H9 (cell line): ENCODE data around the gene ITGB3. TPM values are rescaled to one million over a fixed set of nuclear protein-coding genes. Genes with fewer than 3 reads are reported as not detected.

Source experiments
- DNase-seq: peaks from one replicate; pipeline ENCODE4 v3.0.0-alpha.2; 2017
- H2AFZ ChIP-seq: one replicate; pipeline ENCODE4 v1.6.1; 2013; ENCODE audit warnings: mild to moderate bottlenecking, low read length, control low read depth, moderate library complexity
- H2AK5ac ChIP-seq: 2 replicates; pipeline ENCODE4 v1.6.1; 2013; ENCODE audit warnings: low read length, control low read depth, mixed read lengths; ENCODE audit not compliant: insufficient read length
- H2BK120ac ChIP-seq: one replicate; pipeline ENCODE4 v1.6.1; 2013; ENCODE audit warnings: low read depth, mild to moderate bottlenecking, low read length, control low read depth, inconsistent platforms; ENCODE audit not compliant: poor library complexity, severe bottlenecking
- H2BK12ac ChIP-seq: 2 replicates; pipeline ENCODE4 v1.6.1; 2013; ENCODE audit warnings: low read length, control low read depth, mixed read lengths, low read depth; ENCODE audit not compliant: insufficient read length
- H2BK15ac ChIP-seq: 2 replicates; pipeline ENCODE4 v1.6.1; 2013; ENCODE audit warnings: low read depth, low read length, control low read depth
- H2BK20ac ChIP-seq: one replicate; pipeline ENCODE4 v1.6.1; 2013; ENCODE audit warnings: low read depth, mild to moderate bottlenecking, low read length, control low read depth, inconsistent platforms; ENCODE audit not compliant: poor library complexity, severe bottlenecking
- H2BK5ac ChIP-seq: 2 replicates; pipeline ENCODE4 v1.6.1; 2013; ENCODE audit warnings: low read length, control low read depth, mixed read lengths; ENCODE audit not compliant: insufficient read length
- H3K14ac ChIP-seq: 2 replicates; pipeline ENCODE4 v1.6.1; 2013; ENCODE audit warnings: low read length, control low read depth; ENCODE audit not compliant: insufficient read depth
- H3K18ac ChIP-seq: 2 replicates; pipeline ENCODE4 v1.6.1; 2013; ENCODE audit warnings: low read depth, mild to moderate bottlenecking, mixed read lengths, low read length, control low read depth; ENCODE audit not compliant: insufficient read length
- H3K23ac ChIP-seq: 2 replicates; pipeline ENCODE4 v1.6.1; 2013; ENCODE audit warnings: low read length, control low read depth, mixed read lengths, low read depth; ENCODE audit not compliant: insufficient read length
- H3K23me2 ChIP-seq: 2 replicates; pipeline ENCODE4 v1.6.1; 2013; ENCODE audit warnings: low read depth, mild to moderate bottlenecking, mixed read lengths, low read length, control low read depth; ENCODE audit not compliant: insufficient read length, poor library complexity, severe bottlenecking
- H3K27ac ChIP-seq: 2 replicates; pipeline ENCODE4 v1.5.1; 2013; ENCODE audit warnings: low read length, control low read depth, mixed read lengths, low read depth; ENCODE audit not compliant: insufficient read length
- H3K27me3 ChIP-seq: 2 replicates; pipeline ENCODE4 v1.6.1; 2013; ENCODE audit warnings: low read length, control low read depth, inconsistent platforms; ENCODE audit not compliant: insufficient read depth
- H3K4ac ChIP-seq: 2 replicates; pipeline ENCODE4 v1.6.1; 2013; ENCODE audit warnings: low read depth, mild to moderate bottlenecking, control low read depth, inconsistent platforms, low read length, moderate library complexity
- H3K4me1 ChIP-seq: 2 replicates; pipeline ENCODE4 v1.6.1; 2013; ENCODE audit warnings: low read length, control low read depth, inconsistent platforms; ENCODE audit not compliant: insufficient read depth
- H3K4me2 ChIP-seq: 2 replicates; pipeline ENCODE4 v1.6.1; 2013; ENCODE audit warnings: low read length, control low read depth, mixed read lengths; ENCODE audit not compliant: insufficient read length, insufficient read depth
- H3K56ac ChIP-seq: 2 replicates; pipeline ENCODE4 v1.6.1; 2013; ENCODE audit warnings: low read depth, mild to moderate bottlenecking, mixed read lengths, low read length, control low read depth; ENCODE audit not compliant: insufficient read length
- H3K79me1 ChIP-seq: 2 replicates; pipeline ENCODE4 v1.6.1; 2013; ENCODE audit warnings: low read depth, mild to moderate bottlenecking, moderate library complexity, low read length, control low read depth, inconsistent platforms; ENCODE audit not compliant: insufficient read depth, poor library complexity, severe bottlenecking
- H3K79me2 ChIP-seq: 2 replicates; pipeline ENCODE4 v1.6.1; 2013; ENCODE audit warnings: low read length, control low read depth, inconsistent platforms; ENCODE audit not compliant: insufficient read depth
- H3K9ac ChIP-seq: 2 replicates; pipeline ENCODE4 v1.6.1; 2013; ENCODE audit warnings: low read length, control low read depth, mixed read lengths; ENCODE audit not compliant: insufficient read length; ENCODE audit errors: extremely low read depth
- H3K9me3 ChIP-seq: one replicate; pipeline ENCODE4 v1.6.1; 2013; ENCODE audit warnings: low read depth, low read length, inconsistent platforms; ENCODE audit not compliant: control insufficient read depth
- H3T11ph ChIP-seq: one replicate; pipeline ENCODE4 v1.6.1; 2013; ENCODE audit warnings: mild to moderate bottlenecking, low read length, control low read depth, inconsistent platforms
- H4K20me1 ChIP-seq: one replicate; pipeline ENCODE4 v1.6.1; 2013; ENCODE audit not compliant: control insufficient read depth, insufficient read length, insufficient read depth
- H4K5ac ChIP-seq: 2 replicates; pipeline ENCODE4 v1.6.1; 2013; ENCODE audit warnings: low read depth, mild to moderate bottlenecking, mixed read lengths, low read length, control low read depth; ENCODE audit not compliant: insufficient read length
- H4K8ac ChIP-seq: replicated peaks from 2 replicates; pipeline ENCODE4 v1.6.1; 2013; ENCODE audit warnings: low read length, control low read depth, mixed read lengths, low read depth; ENCODE audit not compliant: insufficient read length
- H4K91ac ChIP-seq: 2 replicates; pipeline ENCODE4 v1.6.1; 2013; ENCODE audit warnings: low read depth, mild to moderate bottlenecking, moderate library complexity, mixed read lengths, low read length, control low read depth; ENCODE audit not compliant: insufficient read length
- H3K27ac Mint-ChIP-seq, 3 experiments: 2 replicates in 2 of 3; 3 replicates in 1 of 3; pipeline ENCODE4 v1.8.0; 2020 to 2021; ENCODE audit warnings: mixed read lengths in 3 of 3, mild to moderate bottlenecking in 1 of 3, moderate library complexity in 1 of 3
- H3K27me3 Mint-ChIP-seq: 2 replicates; pipeline ENCODE4 v1.8.0; 2021; ENCODE audit warnings: low read depth, mild to moderate bottlenecking, moderate library complexity, mixed read lengths
- H3K36me3 Mint-ChIP-seq, 3 experiments: 2 replicates in 2 of 3; 3 replicates in 1 of 3; pipeline ENCODE4 v1.8.0; 2020 to 2021; ENCODE audit warnings: low read depth in 3 of 3, mixed read lengths in 3 of 3; ENCODE audit not compliant: insufficient read depth in 1 of 3
- H3K4me1 Mint-ChIP-seq, 2 experiments: 2 replicates each; pipeline ENCODE4 v1.8.0; 2020; ENCODE audit warnings: mixed read lengths in 2 of 2
- H3K4me3 Mint-ChIP-seq, 2 experiments: 2 replicates in 1 of 2; 3 replicates in 1 of 2; pipeline ENCODE4 v1.8.0; 2020 to 2021; ENCODE audit warnings: mild to moderate bottlenecking in 2 of 2, mixed read lengths in 2 of 2, moderate library complexity in 1 of 2
- H3K9me3 Mint-ChIP-seq, 2 experiments: 2 replicates in 1 of 2; 3 replicates in 1 of 2; pipeline ENCODE4 v1.8.0; 2020; ENCODE audit warnings: mild to moderate bottlenecking in 2 of 2, mixed read lengths in 2 of 2, moderate library complexity in 1 of 2
- WGBS: extraction: QIAGEN DNeasy Blood & Tissue Kit; methylation state at CpG from one replicate; pipeline ENCODE4 v1.1.7; 2013; ENCODE audit warnings: missing lambda C conversion rate, low lambda C conversion rate, mixed read lengths; ENCODE audit not compliant: insufficient read length; ENCODE audit errors: extremely low coverage; 5-methylcytosine and 5-hydroxymethylcytosine counted together
- total RNA-seq: library from RNA; stranded (reverse); gene quantifications from 2 replicates; pipeline ENCODE4 v1.2.1, GENCODE V29; 2021
- TF ChIP-seq, protein P1 (sequence below): fragments of 200-600 bp; sonication (generic); conservative IDR thresholded peaks from 3 replicates; pipeline ENCODE4 v1.8.0; 2021; ENCODE audit warnings: antibody characterized with exemption, mild to moderate bottlenecking

The ITGB3 gene
- total RNA-seq, 1 experiment from 2014 or later, result not detected

- DNase-seq, result no peak
- H2BK12ac ChIP-seq, result no peak overlapping the region
- H3K9me3 Mint-ChIP-seq, result no peaks in the 10 kb centered on the region; a peak in 1 of 5 replicates
- H3K9me3 ChIP-seq, result no peaks in the 10 kb centered on the region
- no peak overlapping the region for H3K27ac Mint-ChIP-seq
- H3K23ac ChIP-seq, result no peak overlapping the region
- no peak overlapping the region for H2BK15ac ChIP-seq
- no peaks in the 10 kb centered on the region for H3K79me2 ChIP-seq
- H3K56ac ChIP-seq, result no peak overlapping the region
- no peak overlapping the region for H3T11ph ChIP-seq
- peaks cover 2 to 6% of the 10 kb centered on the region in 2 experiments; a peak in 2 of 4 replicates for H3K4me1 Mint-ChIP-seq
- H2BK120ac ChIP-seq, result no peak overlapping the region
- no peak overlapping the region for H3K18ac ChIP-seq
- no peak overlapping the region for H2BK5ac ChIP-seq
- H3K27me3 ChIP-seq, result no peaks in the 10 kb centered on the region
- H2AFZ ChIP-seq, result no peak overlapping the region
- H4K8ac ChIP-seq, result no peak overlapping the region
- no CpG with 5 or more reads among the region's 1 CpG for WGBS
- H3K4ac ChIP-seq, result no peak overlapping the region
- H3K9ac ChIP-seq, result no peak overlapping the region
- no peak overlapping the region for H4K91ac ChIP-seq
- peaks cover 9% of the 10 kb centered on the region for H3K27me3 Mint-ChIP-seq
- no peaks in the 10 kb centered on the region for H4K20me1 ChIP-seq
- TF ChIP-seq, protein P1, sequence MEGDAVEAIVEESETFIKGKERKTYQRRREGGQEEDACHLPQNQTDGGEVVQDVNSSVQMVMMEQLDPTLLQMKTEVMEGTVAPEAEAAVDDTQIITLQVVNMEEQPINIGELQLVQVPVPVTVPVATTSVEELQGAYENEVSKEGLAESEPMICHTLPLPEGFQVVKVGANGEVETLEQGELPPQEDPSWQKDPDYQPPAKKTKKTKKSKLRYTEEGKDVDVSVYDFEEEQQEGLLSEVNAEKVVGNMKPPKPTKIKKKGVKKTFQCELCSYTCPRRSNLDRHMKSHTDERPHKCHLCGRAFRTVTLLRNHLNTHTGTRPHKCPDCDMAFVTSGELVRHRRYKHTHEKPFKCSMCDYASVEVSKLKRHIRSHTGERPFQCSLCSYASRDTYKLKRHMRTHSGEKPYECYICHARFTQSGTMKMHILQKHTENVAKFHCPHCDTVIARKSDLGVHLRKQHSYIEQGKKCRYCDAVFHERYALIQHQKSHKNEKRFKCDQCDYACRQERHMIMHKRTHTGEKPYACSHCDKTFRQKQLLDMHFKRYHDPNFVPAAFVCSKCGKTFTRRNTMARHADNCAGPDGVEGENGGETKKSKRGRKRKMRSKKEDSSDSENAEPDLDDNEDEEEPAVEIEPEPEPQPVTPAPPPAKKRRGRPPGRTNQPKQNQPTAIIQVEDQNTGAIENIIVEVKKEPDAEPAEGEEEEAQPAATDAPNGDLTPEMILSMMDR, result no peak
- no peak overlapping the region for H3K14ac ChIP-seq
- no peak overlapping the region for H3K4me3 Mint-ChIP-seq
- no peak overlapping the region for H2BK20ac ChIP-seq
- H3K36me3 Mint-ChIP-seq, result no peaks in the 10 kb centered on the region
- H4K5ac ChIP-seq, result no peak overlapping the region
- no peaks in the 10 kb centered on the region for H3K4me1 ChIP-seq
- H3K27ac ChIP-seq, result no peak overlapping the region
- no peak overlapping the region for H3K4me2 ChIP-seq
- H3K23me2 ChIP-seq, result no peaks in the 10 kb centered on the region
- no peak overlapping the region for H2AK5ac ChIP-seq
- H3K79me1 ChIP-seq, result no peaks in the 10 kb centered on the region
Observed at GRCh38 chr17:47304186-47304585, 50.6 kb downstream of the ITGB3 start.
